Hematopoietic multipotent progenitor cell (in vitro differentiated cells): Measurements from ENCODE around the gene KCNV2. TPM values are rescaled to one million over a fixed set of nuclear protein-coding genes. Genes with fewer than 3 reads are reported as not detected.
A peak's percentile ranks its signal among the peaks of the same experiment; 100 is the strongest.
"Not testable (repeated sequence)": the region's sequence is repeated elsewhere in the genome, so short reads cannot be mapped to it uniquely, and the experiment has no call there.

ENCODE experiments used
- DNase-seq, 3 donors: peaks; one replicate each; pipeline ENCODE4 v3.0.0-alpha.2; 2011 to 2015; ENCODE audit warnings: low read depth in 2 of 3, low spot score in 2 of 3
- total RNA-seq: library from RNA; depleted of rRNA; stranded (reverse); fragments of >200 nt; gene quantifications from one replicate; pipeline ENCODE4 v1.2.3, GENCODE V29; 2012

Gene KCNV2
- under 0.01 TPM for total RNA-seq

DNA sequence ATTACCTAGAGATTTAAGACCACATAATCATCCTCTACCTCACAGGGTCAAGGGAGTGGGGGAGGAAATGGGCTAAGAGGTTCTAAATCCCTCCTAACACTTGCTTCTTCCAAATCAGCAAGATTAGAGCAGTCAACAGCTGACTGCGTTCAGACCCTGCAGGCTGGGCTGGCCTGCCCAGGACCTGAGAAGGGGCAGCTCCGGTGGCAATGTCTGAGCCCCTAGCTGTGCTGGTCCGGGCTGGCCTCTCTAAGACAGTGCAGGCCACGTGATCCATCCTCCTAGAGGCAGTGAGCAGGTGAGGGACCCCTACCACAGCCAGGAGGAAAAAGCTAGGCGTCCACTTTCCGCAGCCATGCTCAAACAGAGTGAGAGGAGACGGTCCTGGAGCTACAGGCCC is at the start of gene KCNV2:
TSS of gene KCNV2 (plus strand) at position 126 of the 400 bp plus-strand sequence. CDS start at position 356, 230 bp downstream.
- DNase-seq, result no peak

DNA sequence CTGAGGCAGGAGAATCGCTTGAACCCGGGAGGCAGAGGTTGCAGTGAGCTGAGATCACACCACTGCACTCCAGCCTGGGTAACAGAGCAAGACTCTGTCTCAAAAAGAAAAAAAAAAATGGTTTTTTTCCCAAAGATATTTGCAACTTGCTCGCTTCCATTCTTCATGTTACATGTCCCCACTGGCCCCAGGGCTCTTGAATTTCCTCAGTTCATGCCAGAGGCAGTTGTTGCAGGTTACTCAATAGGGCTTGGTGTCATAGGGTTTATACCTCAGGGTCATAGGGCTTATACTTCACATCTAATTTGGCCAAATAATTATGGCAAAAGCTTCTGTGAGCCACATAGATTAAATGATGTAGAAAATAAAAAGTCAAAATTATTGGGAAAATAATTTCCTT is 44.1 kb upstream of the KCNV2 start:
- no peak for DNase-seq

DNA sequence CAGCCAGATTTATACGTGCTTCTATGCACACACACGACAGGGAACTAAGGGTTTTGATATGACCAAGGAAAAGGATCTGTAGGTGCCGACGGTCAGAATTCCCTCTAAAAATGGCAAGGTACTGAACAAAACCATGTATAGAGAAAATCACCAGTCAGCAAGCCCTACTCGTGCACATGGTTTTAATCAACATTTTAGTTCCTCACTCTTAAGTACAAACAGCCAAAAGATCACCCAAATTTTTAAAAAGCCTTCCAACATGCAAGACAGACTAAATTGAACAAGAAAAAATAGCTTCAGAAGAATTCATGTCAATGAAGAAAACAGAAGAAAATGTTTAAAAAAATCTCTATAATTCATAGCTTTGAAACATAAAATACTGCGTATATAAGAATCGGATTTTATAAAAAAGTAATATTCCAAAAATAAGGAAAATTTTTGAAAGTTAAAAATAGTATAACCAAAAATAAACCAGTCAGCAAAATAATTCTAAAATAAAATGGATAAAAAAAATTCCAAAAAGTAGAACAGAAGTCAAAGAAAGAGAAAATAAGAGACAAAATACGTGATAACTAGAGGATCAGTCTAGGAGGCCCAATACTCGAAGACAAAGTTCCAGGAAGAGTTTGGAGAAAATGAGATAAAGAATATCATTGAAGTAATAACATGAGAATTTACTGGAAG is 43.0 kb upstream of the KCNV2 start:
- DNase-seq, result no peak

DNA sequence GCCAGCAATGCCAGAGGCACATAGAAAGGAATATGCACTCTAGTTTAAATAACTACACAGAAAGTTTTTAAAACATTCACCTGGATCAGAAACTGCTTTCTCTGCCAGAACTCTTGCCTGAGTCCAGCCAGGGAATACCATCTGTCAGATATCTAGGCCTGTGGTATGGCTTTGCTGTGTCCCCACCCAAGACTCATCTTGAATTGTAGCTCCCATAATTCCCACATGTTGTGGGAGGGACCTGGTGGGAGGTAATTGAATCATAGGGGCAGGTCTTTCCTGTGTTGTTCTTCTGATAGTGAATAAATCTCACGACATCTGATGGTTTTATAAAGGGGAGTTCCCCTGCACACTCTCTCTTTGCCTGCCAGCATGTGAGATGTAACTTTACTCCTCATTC is 41.5 kb upstream of the KCNV2 start:
- no peak for DNase-seq

DNA sequence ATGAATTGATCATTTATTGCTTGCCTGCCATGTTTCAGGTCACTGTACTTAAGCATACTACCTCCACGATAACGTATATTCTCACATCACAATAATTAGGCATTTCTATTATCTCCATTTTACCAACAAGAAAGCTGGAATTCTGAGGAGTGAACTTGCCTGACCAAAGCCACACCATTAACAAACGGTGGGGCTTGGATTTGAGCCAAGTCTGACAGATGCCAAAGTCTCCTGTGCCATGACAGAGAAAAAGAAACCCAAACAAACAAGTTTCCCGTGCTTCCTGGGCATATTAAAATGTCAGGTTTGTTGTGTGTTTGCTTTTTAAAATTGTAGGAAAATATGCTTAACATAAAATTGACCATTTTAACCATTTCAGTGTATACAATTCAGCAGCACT is 40.8 kb upstream of the KCNV2 start:
- DNase-seq, result no peak

DNA sequence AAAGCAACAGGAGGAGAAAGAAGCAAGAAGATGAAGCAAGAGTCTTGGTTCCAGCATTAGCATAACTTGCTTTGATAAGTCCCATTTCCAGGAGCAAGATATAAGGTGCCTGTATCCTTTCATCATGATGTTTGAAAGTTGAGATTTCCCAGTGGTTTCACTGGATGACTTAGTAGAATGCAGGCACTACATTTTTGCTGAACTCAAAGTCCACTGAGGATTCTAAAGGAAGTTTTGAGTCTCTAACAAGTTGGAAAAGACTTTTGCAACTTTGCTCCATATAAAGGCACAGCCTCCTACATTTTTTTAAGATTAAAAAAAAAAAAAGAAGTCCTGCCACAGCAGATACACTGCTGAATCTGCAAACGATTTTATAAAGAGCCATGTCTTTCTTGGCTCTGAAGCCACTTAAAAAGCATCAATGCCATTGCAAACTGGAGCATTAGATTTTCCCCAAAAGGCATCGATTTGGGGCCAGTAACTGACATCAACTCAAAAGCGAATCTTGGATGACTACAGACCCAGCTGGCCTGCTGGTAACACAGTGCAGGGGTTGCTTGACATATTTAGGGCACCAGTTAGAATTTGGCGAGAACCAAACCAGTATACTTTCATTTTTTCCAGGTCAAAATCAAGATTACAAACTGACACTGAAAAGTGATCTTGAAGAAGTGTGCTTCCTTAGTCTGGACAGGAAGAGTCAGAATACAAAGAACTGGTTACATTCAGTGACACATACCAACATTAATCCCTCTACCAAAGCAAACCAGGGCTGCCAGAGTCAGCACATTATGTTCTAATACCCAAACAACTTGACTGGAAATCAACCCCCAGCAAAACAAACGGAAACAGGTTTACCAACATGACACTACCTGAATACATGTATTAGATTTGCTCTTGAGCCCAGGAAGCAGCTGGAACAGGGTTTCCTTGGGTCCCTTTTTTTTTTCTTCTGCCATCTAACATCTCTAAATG is 39.1 kb upstream of the KCNV2 start:
- no peak for DNase-seq

DNA sequence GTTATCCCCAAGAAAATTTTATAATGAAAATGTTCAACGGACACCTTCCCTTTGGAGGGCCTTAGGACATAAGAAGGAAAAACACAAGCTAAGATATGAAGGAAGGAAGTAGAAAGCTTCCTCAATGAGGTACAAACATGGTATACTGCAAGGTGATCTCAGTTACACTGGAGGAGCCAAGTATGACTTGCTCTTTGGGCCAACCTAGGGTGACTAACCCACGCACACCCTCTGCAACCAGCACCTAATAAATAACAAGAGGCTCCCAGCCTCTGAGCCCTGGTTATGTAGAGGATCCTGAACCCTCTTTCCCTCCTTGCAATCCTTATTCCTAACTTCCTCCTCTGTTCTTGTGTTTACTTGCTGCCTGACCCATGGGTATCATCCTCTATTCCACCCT is 38.3 kb upstream of the KCNV2 start:
- DNase-seq, result no peak

DNA sequence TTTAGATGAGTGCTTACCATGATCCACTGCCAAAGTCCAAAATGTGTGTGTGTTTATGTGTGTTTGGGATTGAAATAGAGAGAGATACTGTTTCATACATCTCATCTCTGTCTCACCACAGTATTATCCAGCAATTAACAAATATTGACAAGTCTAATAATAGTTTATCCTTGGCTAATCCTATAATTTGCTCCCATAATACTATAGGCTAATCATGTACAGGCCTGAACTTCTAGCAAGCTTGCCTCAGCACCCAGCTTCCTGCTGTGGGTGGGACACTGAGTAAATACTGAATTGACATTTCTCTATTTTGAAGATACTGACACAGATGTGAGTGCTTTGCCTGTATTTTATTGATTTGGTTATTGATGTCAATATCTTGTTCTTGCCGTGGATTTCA is 35.3 kb upstream of the KCNV2 start:
- DNase-seq, result no peak

DNA sequence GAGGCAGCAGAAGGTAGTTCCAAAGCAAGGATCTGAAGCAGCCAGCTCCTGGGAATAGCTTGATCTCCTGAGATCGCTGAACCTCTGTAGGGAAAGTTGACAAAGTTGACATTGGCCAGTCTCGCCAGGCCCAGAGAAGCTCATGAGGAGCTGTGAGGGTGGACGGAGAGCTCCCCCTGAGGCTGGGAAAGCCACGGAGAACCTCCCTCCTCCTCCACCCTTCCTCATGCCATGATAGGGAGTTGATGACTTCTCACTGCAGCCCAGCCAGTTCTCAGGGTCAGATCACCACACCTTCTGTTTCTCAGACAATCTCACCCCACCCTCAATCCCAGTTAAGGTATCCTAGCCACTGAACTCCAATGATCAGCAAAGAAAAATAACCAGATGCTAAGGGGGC is 30.4 kb upstream of the KCNV2 start:
- no peak for DNase-seq

DNA sequence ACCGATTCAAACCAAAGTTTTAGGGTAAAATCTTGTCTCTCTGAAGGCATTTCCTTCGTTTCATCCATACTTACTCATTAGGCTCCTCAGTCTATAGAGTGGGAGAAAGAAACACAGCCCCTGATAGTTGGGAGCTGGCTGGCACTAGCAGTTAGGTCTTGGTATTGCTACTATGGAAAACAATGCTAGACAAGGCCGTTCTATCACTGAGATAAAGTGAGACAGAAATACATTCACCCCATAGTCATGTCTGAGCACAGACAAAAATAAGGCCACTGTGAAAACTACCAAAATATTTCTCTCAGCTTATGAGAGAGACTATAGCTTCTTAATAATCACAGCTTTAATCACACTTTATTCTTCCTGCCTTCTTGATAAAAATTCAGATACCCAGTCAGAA is 28.7 kb upstream of the KCNV2 start:
- no peak for DNase-seq

DNA sequence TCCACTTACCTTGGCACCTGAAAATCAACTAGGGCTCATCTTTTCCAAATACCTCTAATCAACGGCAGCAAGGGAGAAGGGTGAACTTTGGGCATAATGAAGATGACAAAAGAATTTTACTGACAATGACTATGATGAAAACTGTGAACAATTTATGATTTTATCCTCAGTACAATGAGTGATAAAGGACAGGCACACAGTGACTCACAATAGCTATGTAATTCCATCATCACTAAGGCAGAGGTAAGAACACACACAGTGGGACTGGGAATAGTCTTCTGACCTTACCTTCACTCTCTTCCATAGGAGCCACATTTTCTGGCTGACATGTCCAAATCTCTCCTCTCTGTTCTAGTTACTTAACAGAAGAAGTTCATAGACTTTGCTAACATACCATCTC is 26.1 kb upstream of the KCNV2 start:
- no peak for DNase-seq

DNA sequence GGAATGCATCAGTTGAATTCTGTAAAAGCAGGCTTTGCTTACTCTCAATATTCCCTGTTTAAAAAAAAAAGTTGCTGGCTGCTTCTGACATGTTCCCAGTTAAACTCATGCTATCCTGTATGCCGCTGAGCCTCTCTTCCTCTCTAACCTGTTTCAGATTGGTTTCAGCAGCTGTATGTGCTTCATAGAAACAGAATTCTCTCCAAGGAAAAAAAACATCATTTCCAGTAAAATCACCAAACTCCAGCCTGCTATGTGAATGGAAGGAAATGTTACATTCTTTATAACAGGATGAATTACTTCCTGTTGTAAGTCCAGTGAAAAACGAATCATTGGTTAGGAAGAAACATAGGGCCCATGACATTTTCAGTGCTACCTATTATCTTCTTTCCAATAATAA is 25.7 kb upstream of the KCNV2 start:
- no peak for DNase-seq

DNA sequence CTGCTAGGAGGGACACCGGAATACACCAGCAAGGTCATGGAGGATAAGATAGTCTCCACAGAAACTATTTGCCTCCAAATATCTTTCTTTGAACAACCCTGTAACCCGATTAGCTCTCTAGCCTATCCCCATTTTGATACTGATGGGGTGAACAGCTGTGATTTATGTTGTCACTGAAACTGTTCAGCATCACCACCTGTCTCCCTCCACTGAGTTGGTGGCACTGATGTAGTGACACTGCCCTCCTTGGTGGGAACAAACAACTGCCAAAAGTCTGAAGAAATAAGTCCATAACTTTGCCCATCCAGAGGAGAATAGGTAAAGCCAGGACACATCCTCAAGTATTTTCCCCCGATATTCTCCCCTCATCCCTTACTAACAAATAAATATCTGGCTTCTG is 24.3 kb upstream of the KCNV2 start:
- DNase-seq, result no peak

DNA sequence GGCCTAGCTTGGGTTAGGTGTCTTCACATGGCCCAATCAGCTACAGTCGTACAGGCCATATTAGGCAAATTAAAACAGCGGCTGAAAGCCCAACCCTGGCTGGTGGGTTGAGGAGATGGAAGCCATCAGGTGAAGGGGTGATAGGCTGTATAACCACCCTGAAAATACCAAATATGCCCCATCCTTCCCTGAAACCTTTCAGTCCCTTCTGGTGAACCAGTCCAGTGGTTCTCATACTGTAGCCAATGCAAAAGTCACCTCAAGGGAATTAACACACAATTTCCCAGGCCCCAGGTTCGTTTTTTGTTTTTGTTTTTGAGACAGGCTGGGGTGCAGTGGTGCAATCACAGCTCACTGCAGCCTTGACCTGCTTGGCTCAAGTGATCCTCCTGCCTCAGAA is 19.8 kb upstream of the KCNV2 start:
- no peak for DNase-seq

DNA sequence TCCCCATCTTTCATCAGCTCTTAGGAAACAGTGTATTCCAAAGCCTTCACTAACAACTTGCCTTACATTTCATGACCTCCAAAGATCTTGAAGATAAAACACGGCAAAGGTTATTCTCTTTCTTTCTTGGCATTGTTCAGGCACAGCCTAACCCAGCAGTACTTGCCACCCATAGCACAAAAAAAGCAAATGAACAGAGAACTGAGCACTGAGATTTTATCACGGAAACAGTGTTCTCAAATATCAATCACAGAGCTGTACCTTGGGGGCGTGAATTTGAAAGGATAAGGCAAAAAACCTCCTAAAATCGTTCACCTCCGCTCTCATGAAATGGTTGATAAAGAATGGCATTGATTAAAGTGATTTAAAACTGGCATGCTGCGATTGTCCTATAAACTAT is 16.9 kb upstream of the KCNV2 start:
- no peak for DNase-seq

DNA sequence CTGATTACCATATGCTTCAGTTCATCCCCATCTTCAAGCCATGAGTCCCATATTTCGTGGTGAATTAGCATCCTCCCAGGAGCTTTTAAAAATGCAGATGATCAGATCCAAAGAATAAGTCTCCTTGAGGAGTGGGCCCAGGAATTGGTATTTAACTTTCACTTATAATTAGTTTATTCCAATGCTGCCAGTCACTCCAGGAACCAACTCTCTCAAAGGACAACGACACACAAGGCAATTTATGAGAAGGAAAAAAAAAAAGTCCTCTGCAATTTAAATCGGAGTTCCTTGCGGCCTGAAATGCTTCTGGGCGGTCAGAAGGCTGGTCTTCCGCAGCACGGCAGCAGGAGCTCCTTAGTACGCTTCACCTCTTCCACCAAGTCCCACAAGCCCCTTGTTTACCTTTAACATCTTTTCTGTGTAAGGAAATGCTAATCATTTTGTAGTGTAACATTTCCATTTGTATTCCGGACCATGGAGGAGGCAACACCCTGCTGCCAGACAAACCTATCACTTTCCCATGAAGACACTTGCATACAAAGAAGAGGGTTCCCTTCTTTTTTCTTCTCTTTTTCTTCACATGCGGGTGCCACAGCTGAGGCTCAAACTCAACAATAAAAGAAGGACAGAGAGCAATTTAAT is 16.3 kb upstream of the KCNV2 start:
- no peak for DNase-seq

DNA sequence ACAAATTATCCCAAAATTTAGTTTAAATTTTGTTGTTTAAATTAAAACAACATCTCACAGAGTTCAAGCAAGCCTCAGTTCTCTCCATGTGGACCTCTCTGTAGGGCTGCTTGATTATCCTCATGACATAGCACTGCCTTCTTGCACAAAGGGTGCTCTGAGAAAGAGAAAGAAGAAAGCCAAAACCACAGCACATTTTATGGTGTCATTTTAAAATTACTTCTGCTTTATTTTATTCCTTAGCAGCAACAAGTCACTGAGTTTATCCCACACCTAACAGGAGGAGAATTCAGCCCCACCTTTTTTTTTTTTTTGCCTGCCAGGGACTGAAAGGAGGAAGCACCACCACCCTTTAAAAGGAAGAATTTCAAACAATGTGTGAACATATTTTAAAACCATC is 12.8 kb upstream of the KCNV2 start:
- DNase-seq, result peak in 2 of 3 donors; percentile 40 to 82

DNA sequence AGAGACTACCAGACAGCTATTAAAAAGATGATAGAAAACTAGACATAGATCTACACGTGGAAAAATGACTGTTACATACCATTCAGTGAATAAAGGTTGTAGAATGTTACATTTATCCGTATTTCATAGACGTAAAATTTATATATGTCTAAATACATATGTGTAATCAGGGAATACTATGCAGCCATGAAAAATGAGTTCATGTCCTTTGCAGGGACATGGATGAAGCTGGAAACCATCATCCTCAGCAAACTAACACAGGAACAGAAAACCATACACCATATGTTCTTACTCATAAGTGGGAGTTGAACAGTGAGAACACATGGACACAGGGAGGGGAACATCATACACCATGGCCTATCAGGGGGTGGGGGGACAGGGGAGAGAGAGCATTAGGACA is 10.1 kb upstream of the KCNV2 start:
- not testable (repeated sequence) for DNase-seq

DNA sequence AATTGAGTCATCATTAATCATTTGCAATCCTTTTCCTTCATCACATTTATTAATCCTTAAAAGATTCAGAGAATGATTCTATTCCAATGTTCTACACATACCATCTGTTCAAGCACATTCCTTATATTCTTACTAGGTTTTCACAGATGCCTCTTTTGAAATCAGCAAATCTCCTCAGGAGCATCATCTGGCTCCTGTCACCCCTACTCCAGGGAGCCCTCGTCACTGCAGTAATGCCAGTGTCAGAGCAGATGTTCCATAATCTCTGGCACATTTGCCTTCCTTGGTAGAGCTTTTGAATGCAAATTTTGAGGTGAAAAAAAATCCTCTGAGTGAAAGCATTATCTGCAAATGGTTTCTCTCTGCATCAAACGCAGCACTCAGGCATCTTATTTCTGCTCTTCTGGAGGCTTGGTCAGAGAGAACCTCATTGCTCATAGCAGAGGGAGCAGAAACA is 7.6 kb upstream of the KCNV2 start:
- no peak for DNase-seq

DNA sequence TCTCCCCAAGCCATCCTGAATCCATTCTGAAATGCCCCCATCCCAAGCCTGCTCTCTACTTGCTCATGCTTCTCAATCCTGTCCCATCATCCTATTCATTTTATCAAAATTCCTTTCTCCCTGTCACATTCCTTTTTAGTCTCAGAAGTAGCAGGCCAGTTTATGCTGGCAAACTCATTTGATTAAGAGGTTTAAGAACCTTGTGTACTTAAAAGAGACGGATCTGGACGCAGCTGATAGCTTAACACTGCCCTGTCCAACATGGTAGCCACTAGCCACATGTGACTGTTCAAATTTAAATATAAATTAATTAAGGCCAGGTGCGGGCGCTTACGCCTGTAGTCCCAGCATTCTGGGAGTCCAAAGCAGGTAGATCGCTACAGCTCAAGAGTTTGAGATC is 5.6 kb upstream of the KCNV2 start:
- no peak for DNase-seq

DNA sequence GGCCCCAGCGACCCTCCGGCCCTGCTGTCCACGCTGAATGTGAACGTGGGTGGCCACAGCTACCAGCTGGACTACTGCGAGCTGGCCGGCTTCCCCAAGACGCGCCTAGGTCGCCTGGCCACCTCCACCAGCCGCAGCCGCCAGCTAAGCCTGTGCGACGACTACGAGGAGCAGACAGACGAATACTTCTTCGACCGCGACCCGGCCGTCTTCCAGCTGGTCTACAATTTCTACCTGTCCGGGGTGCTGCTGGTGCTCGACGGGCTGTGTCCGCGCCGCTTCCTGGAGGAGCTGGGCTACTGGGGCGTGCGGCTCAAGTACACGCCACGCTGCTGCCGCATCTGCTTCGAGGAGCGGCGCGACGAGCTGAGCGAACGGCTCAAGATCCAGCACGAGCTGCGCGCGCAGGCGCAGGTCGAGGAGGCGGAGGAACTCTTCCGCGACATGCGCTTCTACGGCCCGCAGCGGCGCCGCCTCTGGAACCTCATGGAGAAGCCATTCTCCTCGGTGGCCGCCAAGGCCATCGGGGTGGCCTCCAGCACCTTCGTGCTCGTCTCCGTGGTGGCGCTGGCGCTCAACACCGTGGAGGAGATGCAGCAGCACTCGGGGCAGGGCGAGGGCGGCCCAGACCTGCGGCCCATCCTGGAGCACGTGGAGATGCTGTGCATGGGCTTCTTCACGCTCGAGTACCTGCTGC is 839 bp downstream of the KCNV2 start:
- no peak for DNase-seq
